ENCODE data around the gene SPEF2. TPM values are rescaled to one million over a fixed set of nuclear protein-coding genes. Genes with fewer than 3 reads are reported as not detected.
"Not testable (repeated sequence)": the region's sequence is repeated elsewhere in the genome, so short reads cannot be mapped to it uniquely, and the experiment has no call there.

SPEF2 gene
- total RNA-seq, 1 donor from 2014 or later: 8.4 TPM

GRCh38 chr5:35850967-35851680 is 233.5 kb downstream of the SPEF2 start:
- peak; percentile 16 for DNase-seq (ENCODE audit: low read depth)

DNA sequence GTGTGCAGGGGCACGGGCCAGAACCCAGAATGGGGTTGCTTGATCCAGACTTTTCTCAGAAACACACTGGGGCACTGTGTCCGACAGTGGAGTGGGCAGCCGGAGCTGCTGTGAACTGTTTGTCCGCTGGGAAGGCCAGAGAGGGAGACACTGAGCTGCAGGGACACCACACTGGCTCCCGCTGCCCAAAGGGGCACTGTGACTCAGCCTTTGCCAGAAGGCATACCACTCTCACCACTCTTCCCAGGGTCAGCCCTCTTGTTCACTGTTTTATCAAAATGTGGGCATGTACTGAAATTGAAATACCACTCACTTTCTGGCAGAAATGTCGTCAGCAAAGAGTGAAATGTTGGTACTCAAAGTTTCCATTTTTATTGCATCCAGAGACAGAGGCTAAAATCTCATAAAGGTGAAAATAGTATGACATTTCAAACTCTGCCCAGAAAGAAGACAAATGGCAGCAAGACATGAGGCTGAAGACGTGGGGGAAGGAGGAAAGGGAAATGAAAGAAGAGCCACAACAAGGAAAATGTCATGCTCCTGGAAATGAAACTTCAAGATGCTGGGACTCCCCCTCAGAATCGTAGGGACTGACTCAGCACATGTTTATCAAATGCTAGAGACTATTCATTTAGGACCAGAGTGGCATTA is 234.5 kb downstream of the SPEF2 start:
- peak; percentile 56 for DNase-seq (ENCODE audit: low read depth)

DNA sequence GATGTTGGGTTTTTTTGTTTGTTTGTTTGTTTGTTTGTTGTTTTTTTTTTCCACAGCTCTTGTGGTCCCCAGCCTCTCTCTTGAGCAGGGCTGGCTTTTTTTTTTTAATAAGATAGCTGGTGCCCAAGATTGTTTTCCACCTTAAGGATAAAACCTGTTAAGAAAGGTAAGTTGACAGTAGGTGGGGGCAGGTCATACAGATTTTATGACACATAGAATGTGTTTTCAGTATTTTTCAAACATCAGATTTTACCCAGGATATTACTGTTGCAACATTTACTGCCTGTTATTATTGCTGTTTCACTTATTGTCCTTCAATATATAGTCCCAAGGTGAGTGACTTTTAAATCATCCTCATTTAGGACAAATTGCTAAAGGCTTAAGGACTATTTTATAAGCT is 235.1 kb downstream of the SPEF2 start:
- DNase-seq (ENCODE audit: low read depth): no peak

DNA sequence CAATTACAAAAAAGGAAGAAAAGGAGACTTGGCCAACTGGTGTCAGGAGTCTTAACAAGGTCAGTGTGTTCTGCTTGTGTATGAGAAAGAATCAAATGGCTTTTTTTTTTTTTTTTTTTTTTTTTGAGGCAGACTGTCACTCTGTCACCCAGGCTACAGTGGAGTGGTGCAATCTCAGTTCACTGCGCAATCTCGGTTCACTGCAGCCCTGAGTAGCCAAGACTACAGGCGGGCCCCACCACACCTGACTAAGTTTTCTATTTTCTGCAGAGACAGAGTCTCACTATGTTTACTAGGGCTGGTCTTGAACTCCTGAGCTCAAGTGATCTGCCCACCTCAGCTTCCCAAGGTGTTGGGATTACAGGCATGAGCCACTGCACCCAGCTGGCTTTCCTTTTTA is 236.0 kb downstream of the SPEF2 start:
- DNase-seq (ENCODE audit: low read depth): no peak

- no peak for DNase-seq (ENCODE audit: low read depth)
Measured at GRCh38 chr5:35854248-35854647, 236.6 kb downstream of the SPEF2 start.

DNA sequence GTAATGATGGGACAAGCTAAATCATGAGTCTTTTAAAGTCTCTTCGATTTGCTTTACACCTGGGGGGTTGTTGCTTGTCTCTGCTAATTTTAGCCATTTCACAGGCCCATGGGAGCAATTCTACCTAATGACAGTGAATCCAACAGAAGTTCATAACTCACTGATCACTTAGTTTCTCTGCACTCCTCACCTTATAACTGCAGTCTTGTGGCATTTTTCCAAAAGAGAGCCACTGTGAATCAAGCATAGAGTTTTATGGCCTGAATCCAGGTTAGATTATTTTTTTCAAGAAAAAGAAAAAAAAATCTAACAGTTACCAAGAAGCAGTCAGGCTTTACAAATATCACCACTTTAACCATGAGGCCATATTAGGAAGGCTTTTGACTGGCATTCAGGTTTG is 237.5 kb downstream of the SPEF2 start:
- DNase-seq (ENCODE audit: low read depth): no peak

DNA sequence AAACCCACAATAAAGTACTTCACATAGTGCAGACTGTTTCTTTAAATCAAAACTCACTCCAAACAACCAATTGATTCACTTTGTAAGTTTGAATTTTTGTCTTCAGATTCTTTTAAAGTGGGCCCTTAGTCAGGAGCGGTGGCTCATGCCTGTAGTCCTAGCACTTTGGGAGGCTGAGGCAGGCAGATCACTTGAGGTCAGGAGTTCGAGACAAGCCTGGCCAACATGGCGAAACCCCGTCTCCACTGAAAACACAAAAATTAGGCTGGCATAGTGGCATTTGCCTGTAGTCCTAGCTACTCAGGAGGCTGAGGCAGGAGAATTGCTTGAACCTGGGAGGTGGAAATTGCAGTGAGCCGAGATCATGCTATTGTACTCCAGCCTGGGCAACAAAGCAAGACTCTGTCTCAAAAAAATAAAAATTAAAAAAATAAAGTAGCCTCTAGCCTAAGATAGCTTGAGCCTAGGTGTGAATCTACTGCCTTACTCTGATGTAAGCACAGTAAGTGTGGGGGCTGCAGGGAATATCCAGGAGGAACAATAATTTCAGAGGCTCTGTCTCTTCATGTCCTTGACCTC is 238.6 kb downstream of the SPEF2 start:
- DNase-seq (ENCODE audit: low read depth): not testable (repeated sequence)

DNA sequence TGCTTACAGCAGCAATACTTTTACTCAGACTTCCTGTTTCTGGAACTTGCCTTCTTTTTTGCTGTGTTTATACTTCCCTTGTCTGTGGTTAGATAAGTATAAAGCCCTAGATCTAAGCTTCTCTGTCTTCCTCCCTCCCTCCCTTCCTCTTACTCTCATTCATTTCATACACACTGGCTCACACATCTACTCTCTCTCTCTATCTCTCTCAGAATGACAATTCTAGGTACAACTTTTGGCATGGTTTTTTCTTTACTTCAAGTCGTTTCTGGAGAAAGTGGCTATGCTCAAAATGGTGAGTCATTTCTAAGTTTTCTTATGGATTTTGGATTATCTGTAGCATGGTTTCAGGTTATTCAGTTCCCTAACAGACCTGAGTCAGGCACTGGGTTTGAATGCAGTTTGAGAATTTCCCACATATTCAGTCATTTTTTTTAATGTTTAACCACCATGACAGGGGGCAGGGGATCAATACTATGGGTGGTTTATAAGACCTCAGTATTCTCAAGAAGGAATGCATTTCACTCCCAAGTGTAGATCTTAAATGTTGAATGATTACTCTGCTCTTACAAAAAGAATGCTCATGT is 239.2 kb downstream of the SPEF2 start, which contains the start of gene IL7R:
TSS of gene IL7R (plus strand) at position 127 of the 587 bp plus-strand sequence. CDS start at position 214, 87 bp downstream.
- no peak for DNase-seq (ENCODE audit: low read depth)

GRCh38 chr5:35857606-35858205 is 240.0 kb downstream of the SPEF2 start:
- DNase-seq (ENCODE audit: low read depth): no peak

DNA sequence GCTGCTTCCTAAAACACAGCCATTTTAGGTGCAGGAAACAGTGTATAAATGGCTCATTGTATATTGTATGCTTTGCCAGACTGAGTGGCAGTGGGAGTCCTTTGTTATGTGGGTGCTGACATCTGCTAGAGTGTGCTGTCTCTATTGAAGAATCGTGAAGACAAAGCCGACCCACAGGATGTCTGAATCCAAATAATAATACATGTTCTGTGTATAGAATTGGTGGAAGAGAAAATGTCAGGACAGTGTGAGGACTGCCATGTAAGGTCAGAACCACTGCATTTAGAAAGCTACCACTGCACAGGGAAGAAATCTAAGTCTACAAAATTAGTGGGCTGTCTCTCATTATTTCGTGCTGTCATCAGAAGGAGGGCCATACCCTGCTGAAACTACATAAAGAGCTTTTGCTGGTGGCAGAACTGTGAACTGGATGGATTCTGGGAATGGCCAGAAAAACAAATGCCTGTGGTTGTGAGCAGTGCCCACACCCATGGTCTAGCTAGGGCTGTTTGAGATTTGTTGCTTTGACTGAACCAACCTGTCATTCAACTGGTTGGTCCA is 241.5 kb downstream of the SPEF2 start:
- peak; percentile 60 for DNase-seq (ENCODE audit: low read depth)

GRCh38 chr5:35860686-35861085 is 243.0 kb downstream of the SPEF2 start:
- peak; percentile 33 for DNase-seq (ENCODE audit: low read depth)

- DNase-seq (ENCODE audit: low read depth): no peak
Measured at GRCh38 chr5:35861718-35862117, 244.1 kb downstream of the SPEF2 start.

- DNase-seq (ENCODE audit: low read depth): no peak
Measured at GRCh38 chr5:35862126-35862525, 244.5 kb downstream of the SPEF2 start.

GRCh38 chr5:35863159-35863558 is 245.5 kb downstream of the SPEF2 start:
- DNase-seq (ENCODE audit: low read depth): no peak

Other genes starting within 250 kb of the SPEF2 start
- gene IL7R, start 239.0 kb downstream of the SPEF2 start, total RNA-seq: 0.29 and 2.9 TPM in 2 replicates